ENCODE measurements around the gene MEAK7.

The MEAK7 gene

GRCh38 chr16:84504420-84505248 is at the start of gene MEAK7:
Gene MEAK7 (minus strand): TSS chr16:84504659. CDS start chr16:84498086, 6,573 bp downstream.
- peak; percentile 99 for DNase-seq

GRCh38 chr16:84553873-84554399 is 49.5 kb upstream of the MEAK7 start:
- no peak for DNase-seq

GRCh38 chr16:84552135-84552534 is 47.7 kb upstream of the MEAK7 start:
- peak; percentile 65 for DNase-seq

- DNase-seq, result peak; percentile 64
Measured at GRCh38 chr16:84550096-84550495, 45.6 kb upstream of the MEAK7 start.

- DNase-seq, result peak; percentile 87
Measured at GRCh38 chr16:84548971-84549844, 44.7 kb upstream of the MEAK7 start.

- DNase-seq, result no peak
Measured at GRCh38 chr16:84548508-84548907, 44.0 kb upstream of the MEAK7 start.

- peak; percentile 73 for DNase-seq
Measured at GRCh38 chr16:84547546-84548061, 43.1 kb upstream of the MEAK7 start.

GRCh38 chr16:84546669-84547545 is 42.4 kb upstream of the MEAK7 start:
- no peak for DNase-seq

- DNase-seq, result no peak
Measured at GRCh38 chr16:84545114-84545737, 40.8 kb upstream of the MEAK7 start.

GRCh38 chr16:84544031-84544773 is 39.7 kb upstream of the MEAK7 start:
- peak; percentile 64 for DNase-seq

GRCh38 chr16:84543253-84543652 is 38.8 kb upstream of the MEAK7 start:
- no peak for DNase-seq

- no peak for DNase-seq
Measured at GRCh38 chr16:84541999-84542817, 37.7 kb upstream of the MEAK7 start.

- no peak for DNase-seq
Measured at GRCh38 chr16:84540194-84540593, 35.7 kb upstream of the MEAK7 start.

- no peak for DNase-seq
Measured at GRCh38 chr16:84538222-84538840, 33.9 kb upstream of the MEAK7 start.

GRCh38 chr16:84537491-84538151 is 33.2 kb upstream of the MEAK7 start:
- DNase-seq, result no peak

- no peak for DNase-seq
Measured at GRCh38 chr16:84535851-84536250, 31.4 kb upstream of the MEAK7 start.

- DNase-seq, result no peak
Measured at GRCh38 chr16:84535408-84535807, 30.9 kb upstream of the MEAK7 start.

- no peak for DNase-seq
Measured at GRCh38 chr16:84534815-84535214, 30.4 kb upstream of the MEAK7 start.

GRCh38 chr16:84532855-84533486 is 28.5 kb upstream of the MEAK7 start:
- no peak for DNase-seq

Data from activated CD8-positive, alpha-beta memory T cell treated with anti-CD3 and anti-CD28 coated beads for 24 hours (primary cell).